CD4-positive, alpha-beta T cell (primary cell): ENCODE data around the gene PEAR1. TPM values are rescaled to one million over a fixed set of nuclear protein-coding genes. Genes with fewer than 3 reads are reported as not detected.

ENCODE experiments used
- ATAC-seq: fragments of 200-7000 bp; cut with Tn5 transposase; one replicate; pipeline ENCODE4 v1.10.0; 2022; ENCODE audit warnings: mild to moderate bottlenecking; ENCODE audit not compliant: poor library complexity
- CTCF ChIA-PET: fragments of 350-600 bp; sonication (Branson Sonifier 250); formaldehyde crosslinking; loops from one replicate; lab custom pipeline; 2021; ENCODE audit warnings: antibody characterized with exemption, inconsistent platforms; lab: Charles Lee
- POLR2A ChIA-PET: fragments of 350-600 bp; sonication (Branson Sonifier 250); formaldehyde crosslinking; loops from one replicate; lab custom pipeline; 2021; ENCODE audit warnings: antibody characterized with exemption, inconsistent platforms; lab: Charles Lee
- DNase-seq, 14 experiments: peaks; one replicate each; pipeline ENCODE4 v3.0.0-alpha.2; 2013 to 2020; ENCODE audit warnings: mixed read lengths in 2 of 14
- H3K27ac ChIP-seq, 2 donors: one replicate each; pipeline versions ENCODE4 v1.5.1 to v1.7.0; 2013; ENCODE audit warnings: low read length in 2 of 2, low read depth in 1 of 2, mild to moderate bottlenecking in 1 of 2
- H3K27me3 ChIP-seq, 2 experiments: 1 replicate in 1 of 2; 2 replicates in 1 of 2; pipeline versions ENCODE4 v1.6.1 to v1.7.0; 2013; ENCODE audit warnings: low read length in 2 of 2, control low read depth in 1 of 2, mild to moderate bottlenecking in 1 of 2, moderate library complexity in 1 of 2; ENCODE audit not compliant: insufficient read depth in 2 of 2, control insufficient read depth in 1 of 2
- H3K36me3 ChIP-seq: one replicate; pipeline ENCODE4 v1.6.1; 2013; ENCODE audit warnings: low read length, control low read depth; ENCODE audit not compliant: insufficient read depth
- H3K4me1 ChIP-seq: one replicate; pipeline ENCODE4 v1.6.1; 2013; ENCODE audit warnings: low read length, control low read depth; ENCODE audit not compliant: insufficient read depth
- H3K4me3 ChIP-seq: one replicate; pipeline ENCODE4 v1.5.1; 2013; ENCODE audit warnings: mild to moderate bottlenecking, low read length, moderate library complexity
- H3K9me3 ChIP-seq, 2 experiments: 1 replicate in 1 of 2; 2 replicates in 1 of 2; pipeline versions ENCODE4 v1.6.1 to v1.7.0; 2013; ENCODE audit warnings: low read length in 2 of 2, mild to moderate bottlenecking in 2 of 2, control low read depth in 1 of 2, moderate library complexity in 1 of 2; ENCODE audit not compliant: control insufficient read depth in 1 of 2, insufficient read depth in 1 of 2
- H3K27ac Mint-ChIP-seq: one replicate; pipeline ENCODE4 v1.8.0; 2020; ENCODE audit warnings: mixed read lengths
- H3K27me3 Mint-ChIP-seq: one replicate; pipeline ENCODE4 v1.8.0; 2021; ENCODE audit warnings: mixed read lengths
- H3K36me3 Mint-ChIP-seq: one replicate; pipeline ENCODE4 v1.8.0; 2021; ENCODE audit warnings: low read depth, mixed read lengths
- H3K4me1 Mint-ChIP-seq: one replicate; pipeline ENCODE4 v1.8.0; 2021; ENCODE audit warnings: low read depth, mixed read lengths
- H3K4me3 Mint-ChIP-seq: one replicate; pipeline ENCODE4 v1.8.0; 2020; ENCODE audit warnings: mild to moderate bottlenecking, mixed read lengths
- H3K9me3 Mint-ChIP-seq: one replicate; pipeline ENCODE4 v1.8.0; 2020; ENCODE audit warnings: mixed read lengths
- CTCF ChIP-seq: fragments of 200-600 bp; IDR thresholded peaks from one replicate; pipeline ENCODE4 v1.8.0; 2022; ENCODE audit warnings: antibody characterized with exemption, mild to moderate bottlenecking
- intact Hi-C, 2 experiments: fragments of 100-400 bp; cut with DNase I in 1 of 2; cut with micrococcal nuclease in 1 of 2; formaldehyde crosslinking; loops; one replicate each; pipeline versions ENCODE4 v1.15.1 to v1.9.0; 2023 to 2025; cut with DNase I, micrococcal nuclease
- total RNA-seq, 174 experiments: library from RNA in 2 of 174; stranded (reverse) in 2 of 174; gene quantifications; one replicate each; pipeline ENCODE4 v1.2.3 and lab custom pipeline; 2021 to 2026

The PEAR1 gene
- total RNA-seq, 2 experiments from 2014 or later: 0.20 to 0.41 TPM

DNA sequence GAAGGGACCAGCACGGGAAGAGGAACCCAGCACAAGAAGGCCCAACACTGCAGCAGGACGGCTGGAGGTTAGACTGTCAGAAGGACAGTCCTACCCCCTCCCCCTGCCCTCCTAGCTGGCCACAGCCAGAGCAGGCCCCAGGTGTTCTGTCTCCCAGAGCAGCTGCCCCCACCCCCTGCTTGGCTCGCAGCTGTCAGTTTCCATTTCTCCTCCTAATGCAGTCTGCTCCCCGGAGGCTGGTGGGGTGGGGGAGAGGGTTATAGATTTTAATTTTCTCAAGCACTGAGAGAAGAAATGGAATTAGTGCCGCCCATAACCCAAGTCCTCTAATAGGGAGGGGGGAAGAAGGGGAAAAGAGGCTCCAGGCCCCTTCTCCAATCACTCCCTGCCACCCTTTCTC is 13.0 kb upstream of the PEAR1 start:
- H3K9me3 Mint-ChIP-seq: no peaks in the 10 kb centered on the region
- no peak for DNase-seq
- no peaks in the 10 kb centered on the region for H3K9me3 ChIP-seq
- no peak overlapping the region for H3K4me3 ChIP-seq
- H3K4me3 Mint-ChIP-seq: no peak overlapping the region
- no peak for TF ChIP-seq CTCF
- H3K27me3 ChIP-seq: peaks cover 12 to 15% of the 10 kb centered on the region in 2 experiments
- H3K36me3 ChIP-seq: no peaks in the 10 kb centered on the region
- H3K4me1 ChIP-seq: no peaks in the 10 kb centered on the region
- ChIA-PET CTCF (interaction anchor here (1.7 kb wide), 1 partner anchor 12 kb away, joined by 4 read pairs; no protein-coding TSS in a partner anchor), POLR2A (no interaction called here)
- ATAC-seq: no peak
- no peaks in the 10 kb centered on the region for H3K36me3 Mint-ChIP-seq
- H3K27ac Mint-ChIP-seq: no peak overlapping the region
- H3K27me3 Mint-ChIP-seq: peaks cover 45% of the 10 kb centered on the region
- intact Hi-C loops: no loop called here
- no peaks in the 10 kb centered on the region for H3K4me1 Mint-ChIP-seq
- no peak overlapping the region for H3K27ac ChIP-seq

DNA sequence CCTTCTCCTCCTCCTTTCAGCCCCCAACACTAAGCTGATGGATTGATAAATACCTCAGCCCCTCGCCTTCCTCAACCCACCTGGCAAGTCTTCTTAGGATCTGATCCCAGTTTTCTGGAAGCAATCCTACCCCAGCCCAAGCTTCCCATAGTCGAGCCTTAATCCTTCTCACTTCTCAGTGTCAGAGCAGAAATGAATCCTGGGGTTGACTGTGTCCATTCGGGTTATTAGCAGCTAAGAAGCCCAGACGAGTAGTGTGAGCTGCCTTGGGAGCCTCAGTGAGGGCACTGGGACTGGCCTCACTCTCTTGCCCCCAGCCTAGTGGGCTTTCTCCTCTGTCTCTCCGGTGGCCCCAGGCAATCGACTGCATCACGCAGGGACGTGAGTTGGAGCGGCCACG is 12.4 kb upstream of the PEAR1 start:
- no peak overlapping the region for H3K27ac Mint-ChIP-seq
- H3K27me3 Mint-ChIP-seq: peaks cover 51% of the 10 kb centered on the region
- Histone ChIP-seq H3K4me1 (no peaks in the 10 kb centered on the region), H3K9me3 (no peaks in the 10 kb centered on the region), H3K27ac (no peak overlapping the region), H3K36me3 (no peaks in the 10 kb centered on the region), H3K27me3 (peaks cover 8 to 15% of the 10 kb centered on the region in 2 experiments), H3K4me3 (no peak overlapping the region)
- ATAC-seq (no peak), DNase-seq (no peak)
- no peak for TF ChIP-seq CTCF
- no peaks in the 10 kb centered on the region for H3K36me3 Mint-ChIP-seq
- POLR2A ChIA-PET: no interaction called here
- CTCF ChIA-PET: interaction anchor here (1.7 kb wide), 1 partner anchor 11 kb away, joined by 4 read pairs; no protein-coding TSS in a partner anchor
- no peak overlapping the region for H3K4me3 Mint-ChIP-seq
- no peaks in the 10 kb centered on the region for H3K9me3 Mint-ChIP-seq
- H3K4me1 Mint-ChIP-seq: no peaks in the 10 kb centered on the region
- intact Hi-C loops: no loop called here

DNA sequence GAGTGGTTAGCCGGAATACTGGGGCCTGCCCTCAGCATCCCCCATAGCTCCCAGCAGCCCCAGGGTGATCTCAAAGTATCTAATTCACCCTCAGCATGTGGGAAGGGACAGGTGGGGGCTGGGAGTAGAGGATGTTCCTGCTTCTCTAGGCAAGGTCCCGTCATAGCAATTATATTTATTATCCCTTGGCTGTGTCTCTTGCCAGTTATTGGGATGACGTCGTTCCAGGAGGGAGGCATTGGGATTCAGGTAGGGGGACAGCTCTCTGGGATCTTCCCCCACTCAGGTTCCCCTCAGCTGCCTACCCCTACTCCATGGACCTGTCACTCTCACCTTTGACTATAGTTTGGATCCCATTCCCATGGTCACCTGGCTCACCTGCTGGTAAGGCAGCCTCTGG is 11.9 kb upstream of the PEAR1 start:
- DNase-seq (no peak), ATAC-seq (no peak)
- intact Hi-C loops: no loop called here
- Mint-ChIP-seq H3K27me3 (peaks cover 57% of the 10 kb centered on the region), H3K4me3 (no peak overlapping the region), H3K9me3 (no peaks in the 10 kb centered on the region), H3K27ac (no peak overlapping the region), H3K36me3 (no peaks in the 10 kb centered on the region), H3K4me1 (no peaks in the 10 kb centered on the region)
- Histone ChIP-seq H3K27ac (no peak overlapping the region), H3K9me3 (no peaks in the 10 kb centered on the region), H3K4me3 (no peak overlapping the region), H3K36me3 (no peaks in the 10 kb centered on the region), H3K4me1 (no peaks in the 10 kb centered on the region), H3K27me3 (peaks cover 8 to 15% of the 10 kb centered on the region in 2 experiments)
- no peak for TF ChIP-seq CTCF
- CTCF ChIA-PET: interaction anchor here (1.0 to 1.7 kb wide), 3 partner anchors 9 to 24 kb away, joined by 3 to 4 read pairs (median 4); no protein-coding TSS in a partner anchor
- POLR2A ChIA-PET: no interaction called here
